ENCODE results near the gene GIMAP5. TPM values are rescaled to one million over a fixed set of nuclear protein-coding genes. Genes with fewer than 3 reads are reported as not detected.

Gene GIMAP5
- total RNA-seq, 1 experiment from 2014 or later = not detected

- Mint-ChIP-seq H3K4me3 (no peak overlapping the region), H3K27ac (no peak overlapping the region), H3K9me3 (peaks cover 2 to 5% of the 10 kb centered on the region in 2 experiments; a peak in 3 of 5 replicates), H3K4me1 (peaks cover 5 to 7% of the 10 kb centered on the region in 2 experiments), H3K27me3 (ENCODE audit: low read depth) (peaks cover 89% of the 10 kb centered on the region), H3K36me3 (ENCODE audit: insufficient read depth in 1 of 3, low read depth in 3 of 3) (no peaks in the 10 kb centered on the region)
- Histone ChIP-seq H3K27ac (ENCODE audit: insufficient read length, low read depth, low read length) (no peak overlapping the region), H3K14ac (ENCODE audit: insufficient read depth, low read length) (no peak overlapping the region), H4K91ac (ENCODE audit: insufficient read length, low read depth, low read length) (no peak overlapping the region), H3K4me2 (ENCODE audit: insufficient read depth, insufficient read length, low read length) (no peak overlapping the region), H2AK5ac (ENCODE audit: insufficient read length, low read length) (no peak overlapping the region), H2BK120ac (ENCODE audit: low read depth, low read length, poor library complexity, severe bottlenecking) (no peak overlapping the region), H2BK12ac (ENCODE audit: insufficient read length, low read depth, low read length) (no peak overlapping the region), H3K9ac (ENCODE audit: extremely low read depth, insufficient read length, low read length) (no peak overlapping the region), H3K79me2 (ENCODE audit: insufficient read depth, low read length) (no peaks in the 10 kb centered on the region), H3K9me3 (ENCODE audit: control insufficient read depth, low read depth, low read length) (no peaks in the 10 kb centered on the region), H3K23me2 (ENCODE audit: insufficient read length, low read depth, low read length, poor library complexity, severe bottlenecking) (no peaks in the 10 kb centered on the region), H3K18ac (ENCODE audit: insufficient read length, low read depth, low read length) (no peak overlapping the region), H4K20me1 (ENCODE audit: control insufficient read depth, insufficient read depth, insufficient read length) (no peaks in the 10 kb centered on the region), H3K4ac (ENCODE audit: low read depth, low read length) (no peak overlapping the region), H2BK15ac (ENCODE audit: low read depth, low read length) (no peak overlapping the region), H2AFZ (ENCODE audit: low read length) (no peak overlapping the region), H3K27me3 (ENCODE audit: insufficient read depth, low read length) (no peaks in the 10 kb centered on the region), H3T11ph (ENCODE audit: low read length) (no peak overlapping the region), H4K8ac (replicated peaks; ENCODE audit: insufficient read length, low read depth, low read length) (no peak overlapping the region), H3K4me1 (ENCODE audit: insufficient read depth, low read length) (0 out of 2 replicates have a peak, but pooled peaks cover 1% of the 10 kb centered on the region), H2BK20ac (ENCODE audit: low read depth, low read length, poor library complexity, severe bottlenecking) (no peak overlapping the region), H3K56ac (ENCODE audit: insufficient read length, low read depth, low read length) (no peak overlapping the region), H3K23ac (ENCODE audit: insufficient read length, low read depth, low read length) (no peak overlapping the region), H2BK5ac (ENCODE audit: insufficient read length, low read length) (no peak overlapping the region), H3K79me1 (ENCODE audit: insufficient read depth, low read depth, low read length, poor library complexity, severe bottlenecking) (no peaks in the 10 kb centered on the region), H4K5ac (ENCODE audit: insufficient read length, low read depth, low read length) (no peak overlapping the region)
- no CpG with 5 or more reads among the region's 6 CpGs for WGBS (ENCODE audit: extremely low coverage, insufficient read length, low lambda C conversion rate)
- no peak for DNase-seq
- TF ChIP-seq, protein P1, sequence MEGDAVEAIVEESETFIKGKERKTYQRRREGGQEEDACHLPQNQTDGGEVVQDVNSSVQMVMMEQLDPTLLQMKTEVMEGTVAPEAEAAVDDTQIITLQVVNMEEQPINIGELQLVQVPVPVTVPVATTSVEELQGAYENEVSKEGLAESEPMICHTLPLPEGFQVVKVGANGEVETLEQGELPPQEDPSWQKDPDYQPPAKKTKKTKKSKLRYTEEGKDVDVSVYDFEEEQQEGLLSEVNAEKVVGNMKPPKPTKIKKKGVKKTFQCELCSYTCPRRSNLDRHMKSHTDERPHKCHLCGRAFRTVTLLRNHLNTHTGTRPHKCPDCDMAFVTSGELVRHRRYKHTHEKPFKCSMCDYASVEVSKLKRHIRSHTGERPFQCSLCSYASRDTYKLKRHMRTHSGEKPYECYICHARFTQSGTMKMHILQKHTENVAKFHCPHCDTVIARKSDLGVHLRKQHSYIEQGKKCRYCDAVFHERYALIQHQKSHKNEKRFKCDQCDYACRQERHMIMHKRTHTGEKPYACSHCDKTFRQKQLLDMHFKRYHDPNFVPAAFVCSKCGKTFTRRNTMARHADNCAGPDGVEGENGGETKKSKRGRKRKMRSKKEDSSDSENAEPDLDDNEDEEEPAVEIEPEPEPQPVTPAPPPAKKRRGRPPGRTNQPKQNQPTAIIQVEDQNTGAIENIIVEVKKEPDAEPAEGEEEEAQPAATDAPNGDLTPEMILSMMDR (conservative IDR thresholded peaks at IDR 0.05) = no peak
These were observed 48.6 kb upstream of the GIMAP5 start for GRCh38 chr7:150688630-150689029.
